Uterus (tissue), 4 donors: ENCODE measurements around the gene METTL5. TPM values are rescaled to one million over a fixed set of nuclear protein-coding genes. Genes with fewer than 3 reads are reported as not detected.
"Not testable (repeated sequence)": the region's sequence is repeated elsewhere in the genome, so short reads cannot be mapped to it uniquely, and the experiment has no call there.

ENCODE experiments used
- DNase-seq, 2 donors: peaks; one replicate each; pipeline ENCODE4 v3.0.0-alpha.2; 2019 to 2020
- H3K27ac ChIP-seq, 2 donors: fragments of 200-600 bp; sonication (generic); 1 replicate in 1 of 2; 2 replicates in 1 of 2; pipeline ENCODE4 v1.5.1; 2016 to 2018
- H3K27me3 ChIP-seq, 2 donors: fragments of 200-600 bp; sonication (generic); one replicate each; pipeline ENCODE4 v1.5.1; 2018 to 2019; ENCODE audit warnings: control low read depth in 1 of 2
- H3K36me3 ChIP-seq, 2 donors: fragments of 200-600 bp; sonication (generic); one replicate each; pipeline ENCODE4 v1.5.1; 2019; ENCODE audit warnings: control low read depth in 1 of 2
- H3K4me1 ChIP-seq, 2 donors: fragments of 200-600 bp; sonication (generic); one replicate each; pipeline ENCODE4 v1.5.1; 2018 to 2019; ENCODE audit warnings: control low read depth in 1 of 2
- H3K4me3 ChIP-seq, 2 donors: fragments of 200-600 bp; sonication (generic); 1 replicate in 1 of 2; 2 replicates in 1 of 2; pipeline ENCODE4 v1.5.1; 2018 to 2019; ENCODE audit warnings: mild to moderate bottlenecking in 1 of 2
- H3K9me3 ChIP-seq, 2 donors: fragments of 200-600 bp; sonication (generic); one replicate each; pipeline ENCODE4 v1.5.1; 2019; ENCODE audit warnings: control low read depth in 1 of 2
- POLR2A ChIP-seq, 2 donors: fragments of 450-650 bp; IDR thresholded peaks; one replicate each; pipeline ENCODE4 v1.6.1; 2016; ENCODE audit warnings: antibody characterized with exemption in 2 of 2, mild to moderate bottlenecking in 1 of 2, moderate library complexity in 1 of 2
- intact Hi-C: fragments of 100-400 bp; cut with DNase I; formaldehyde crosslinking; loops from one replicate; pipeline ENCODE4 v1.15.1; 2023; ENCODE audit warnings: low total_unique reads
- total RNA-seq, 4 donors: library from RNA; depleted of rRNA in 3 of 4; stranded (reverse); fragments of >200 nt in 3 of 4; gene quantifications; one replicate each; pipeline versions ENCODE4 v1.1.0 to v1.2.4, GENCODE V29; 2014 to 2023
- TF ChIP-seq, protein P1 (sequence below), 4 experiments: fragments of 200-600 bp in 2 of 4; fragments of 450-650 bp in 2 of 4; sonication (generic) in 2 of 4; IDR thresholded peaks; one replicate each; pipeline ENCODE4 v1.5.1; 2016 to 2019; ENCODE audit warnings: antibody characterized with exemption in 4 of 4, mild to moderate bottlenecking in 2 of 4, moderate library complexity in 1 of 4
- donor health status: DM: yes; HTN: yes; CAD: no.

METTL5 gene
- total RNA-seq, 4 donors from 2014 or later: 28.5 to 763 (median 38.4) TPM

DNA sequence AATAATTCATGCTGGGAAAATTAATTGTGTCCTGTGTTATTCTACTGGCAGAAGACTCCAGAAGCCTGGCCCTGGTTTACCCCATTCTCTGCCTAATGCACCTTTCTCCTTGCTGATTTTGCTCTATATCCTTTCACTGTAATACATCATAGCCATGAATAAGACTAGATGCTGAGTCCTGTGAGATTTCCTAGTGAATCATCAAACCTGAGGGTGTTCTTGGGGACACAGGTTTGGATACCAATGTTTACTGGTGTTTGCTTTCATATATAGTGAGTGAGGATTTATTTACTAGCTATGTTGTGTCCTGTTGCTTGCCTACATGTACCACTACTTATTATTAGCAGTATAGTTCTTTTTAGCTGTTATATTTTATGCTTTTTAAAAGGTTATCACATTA, 6.5 kb downstream of the METTL5 start:
- intact Hi-C loops: no loop called here
- no peak for TF ChIP-seq POLR2A (IDR thresholded peaks at IDR 0.05)
- TF ChIP-seq, protein P1, sequence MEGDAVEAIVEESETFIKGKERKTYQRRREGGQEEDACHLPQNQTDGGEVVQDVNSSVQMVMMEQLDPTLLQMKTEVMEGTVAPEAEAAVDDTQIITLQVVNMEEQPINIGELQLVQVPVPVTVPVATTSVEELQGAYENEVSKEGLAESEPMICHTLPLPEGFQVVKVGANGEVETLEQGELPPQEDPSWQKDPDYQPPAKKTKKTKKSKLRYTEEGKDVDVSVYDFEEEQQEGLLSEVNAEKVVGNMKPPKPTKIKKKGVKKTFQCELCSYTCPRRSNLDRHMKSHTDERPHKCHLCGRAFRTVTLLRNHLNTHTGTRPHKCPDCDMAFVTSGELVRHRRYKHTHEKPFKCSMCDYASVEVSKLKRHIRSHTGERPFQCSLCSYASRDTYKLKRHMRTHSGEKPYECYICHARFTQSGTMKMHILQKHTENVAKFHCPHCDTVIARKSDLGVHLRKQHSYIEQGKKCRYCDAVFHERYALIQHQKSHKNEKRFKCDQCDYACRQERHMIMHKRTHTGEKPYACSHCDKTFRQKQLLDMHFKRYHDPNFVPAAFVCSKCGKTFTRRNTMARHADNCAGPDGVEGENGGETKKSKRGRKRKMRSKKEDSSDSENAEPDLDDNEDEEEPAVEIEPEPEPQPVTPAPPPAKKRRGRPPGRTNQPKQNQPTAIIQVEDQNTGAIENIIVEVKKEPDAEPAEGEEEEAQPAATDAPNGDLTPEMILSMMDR (IDR thresholded peaks at IDR 0.05): no peak
- Histone ChIP-seq H3K27ac (no peak overlapping the region), H3K4me3 (no peak overlapping the region), H3K27me3 (no peaks in the 10 kb centered on the region), H3K36me3 (no peaks in the 10 kb centered on the region), H3K9me3 (no peaks in the 10 kb centered on the region), H3K4me1 (peaks cover 0 to under 1% of the 10 kb centered on the region in 2 donors)
- DNase-seq: no peak

DNA sequence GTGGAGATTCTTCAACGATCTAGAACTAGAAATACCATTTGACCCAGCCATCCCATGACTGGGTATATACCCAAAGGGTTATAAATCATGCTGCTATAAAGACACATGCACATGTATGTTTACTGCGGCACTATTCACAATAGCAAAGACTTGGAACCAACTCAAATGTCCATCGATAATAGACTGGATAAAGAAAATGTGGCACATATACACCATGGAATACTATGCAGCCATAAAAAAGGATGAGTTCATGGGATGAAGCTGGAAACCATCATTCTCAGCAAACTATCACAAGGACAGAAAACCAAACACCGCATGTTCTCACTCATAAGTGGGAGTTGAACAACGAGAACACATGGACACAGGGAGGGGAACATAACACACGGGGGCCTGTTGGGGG, 7.3 kb downstream of the METTL5 start:
- H3K4me3 ChIP-seq, H3K4me1 ChIP-seq, H3K36me3 ChIP-seq, DNase-seq, intact Hi-C loops, H3K27me3 ChIP-seq, H3K9me3 ChIP-seq, H3K27ac ChIP-seq: not testable (repeated sequence)

DNA sequence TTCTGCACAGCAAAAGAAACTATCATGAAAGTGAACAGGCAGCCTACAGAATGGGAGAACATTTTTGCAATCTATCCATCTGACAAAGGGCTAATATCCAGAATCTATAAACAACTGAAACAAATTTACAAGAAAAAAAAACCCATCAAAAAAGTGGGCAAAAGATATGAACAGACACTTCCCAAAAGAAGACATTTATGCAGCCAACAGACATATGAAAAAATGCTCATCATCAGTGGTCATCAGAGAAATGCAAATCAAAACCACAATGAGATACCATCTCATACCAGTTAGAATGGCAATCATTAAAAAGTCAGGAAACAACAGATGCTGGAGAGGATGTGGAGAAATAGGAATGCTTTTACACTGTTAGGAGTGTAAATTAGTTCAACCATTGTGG, 7.7 kb downstream of the METTL5 start:
- intact Hi-C loops, H3K36me3 ChIP-seq, H3K4me3 ChIP-seq, H3K4me1 ChIP-seq, H3K9me3 ChIP-seq, H3K27ac ChIP-seq, H3K27me3 ChIP-seq, DNase-seq: not testable (repeated sequence)

DNA sequence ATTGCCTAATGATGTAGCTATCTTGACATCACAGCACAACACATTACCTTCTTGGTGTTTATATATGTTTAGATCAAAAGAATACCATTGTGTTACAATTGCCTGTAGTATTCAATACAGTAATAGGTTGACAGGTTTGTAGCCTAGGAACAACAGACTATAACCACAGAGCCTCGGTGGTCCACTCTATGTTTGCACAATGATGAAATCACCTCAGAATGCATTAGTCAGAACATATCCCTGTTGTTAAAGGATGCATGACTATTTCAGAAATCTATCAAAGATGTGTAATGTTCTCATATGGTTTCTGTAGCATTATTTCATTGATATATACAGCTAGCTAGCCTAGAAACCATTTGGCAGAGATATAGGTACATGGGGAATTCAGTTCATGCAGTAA, 8.9 kb downstream of the METTL5 start:
- no peaks in the 10 kb centered on the region for H3K4me1 ChIP-seq
- no peaks in the 10 kb centered on the region for H3K36me3 ChIP-seq
- no peak overlapping the region for H3K4me3 ChIP-seq
- H3K27me3 ChIP-seq: no peaks in the 10 kb centered on the region
- H3K9me3 ChIP-seq: no peaks in the 10 kb centered on the region
- TF ChIP-seq, protein P1 (IDR thresholded peaks at IDR 0.05): no peak
- no peak for TF ChIP-seq POLR2A (IDR thresholded peaks at IDR 0.05)
- H3K27ac ChIP-seq: no peak overlapping the region
- intact Hi-C loops: no loop called here
- no peak for DNase-seq

DNA sequence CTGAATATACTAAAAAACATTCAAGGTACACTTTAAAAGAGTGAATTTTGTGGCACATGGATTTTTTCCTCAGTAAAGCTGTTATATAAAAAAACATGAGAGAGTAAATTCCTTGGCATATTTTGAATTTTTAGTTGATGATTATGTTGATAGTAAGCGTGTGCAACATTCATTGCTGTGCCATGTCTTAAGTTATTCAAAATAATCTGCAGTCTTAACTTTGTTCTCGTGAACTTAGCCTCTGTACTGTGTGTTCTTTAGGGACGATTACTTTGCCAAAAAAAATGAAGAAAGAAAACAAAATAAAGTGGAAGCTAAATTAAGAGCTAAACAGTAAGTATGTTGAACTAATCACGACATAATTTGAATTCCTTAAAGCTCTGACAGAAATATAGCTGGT, 16.5 kb downstream of the METTL5 start:
- Histone ChIP-seq H3K36me3 (no peaks in the 10 kb centered on the region), H3K27ac (no peak overlapping the region)

DNA sequence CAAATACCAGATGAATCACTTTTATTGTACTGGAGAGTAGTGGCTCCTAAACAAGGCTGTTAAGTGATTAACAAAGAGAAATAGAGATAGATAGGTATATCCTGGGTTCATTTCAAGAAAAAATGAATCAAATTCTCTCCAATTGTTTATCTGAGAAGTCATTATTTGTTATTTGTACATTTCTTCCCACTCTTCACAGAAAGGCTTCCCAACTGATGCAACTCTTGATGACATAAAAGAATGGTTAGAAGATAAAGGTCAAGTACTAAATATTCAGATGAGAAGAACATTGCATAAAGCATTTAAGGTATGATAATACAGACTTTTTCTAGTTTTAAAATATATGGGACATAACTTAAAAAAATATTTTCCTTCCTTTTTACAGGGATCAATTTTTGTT, 18.1 kb downstream of the METTL5 start:
- Histone ChIP-seq H3K36me3 (no peaks in the 10 kb centered on the region), H3K27ac (no peak overlapping the region)
- intact Hi-C loops: no loop called here

More for the DNA sequence above, 16.5 kb downstream of the METTL5 start:
- Histone ChIP-seq H3K4me3 (no peak overlapping the region), H3K27me3 (no peaks in the 10 kb centered on the region), H3K4me1 (no peaks in the 10 kb centered on the region), H3K9me3 (no peaks in the 10 kb centered on the region)
- no peak for DNase-seq
- intact Hi-C loops: no loop called here
- no peak for TF ChIP-seq POLR2A (IDR thresholded peaks at IDR 0.05)
- TF ChIP-seq, protein P1 (IDR thresholded peaks at IDR 0.05): no peak

More for the DNA sequence above, 18.1 kb downstream of the METTL5 start:
- no peaks in the 10 kb centered on the region for H3K4me1 ChIP-seq
- no peaks in the 10 kb centered on the region for H3K9me3 ChIP-seq
- no peak overlapping the region for H3K4me3 ChIP-seq
- no peaks in the 10 kb centered on the region for H3K27me3 ChIP-seq
- TF ChIP-seq, protein P1 (IDR thresholded peaks at IDR 0.05): no peak
- no peak for TF ChIP-seq POLR2A (IDR thresholded peaks at IDR 0.05)
- DNase-seq: no peak
